T-cell (primary cell): ENCODE results near the gene GIMD1. TPM values are rescaled to one million over a fixed set of nuclear protein-coding genes. Genes with fewer than 3 reads are reported as not detected.

Experiments
- ATAC-seq, 4 experiments: fragments of 200-7000 bp in 3 of 4; fragments of 150-1000 bp in 1 of 4; cut with Tn5 transposase; replicated peaks in 1 of 4; 1 replicate in 3 of 4; 2 replicates in 1 of 4; pipeline ENCODE4 v1.10.0; 2021; ENCODE audit warnings: moderate library complexity in 3 of 4, mild to moderate bottlenecking in 2 of 4, moderate number of reproducible peaks in 1 of 4
- CTCF ChIA-PET, 2 donors: fragments of 300-600 bp; sonication (Branson Sonifier 250); formaldehyde crosslinking; loops; one replicate each; lab custom pipeline; 2022; ENCODE audit warnings: antibody characterized with exemption in 2 of 2; lab: Charles Lee
- POLR2A ChIA-PET, 2 donors: fragments of 300-600 bp; sonication (Branson Sonifier 250); formaldehyde crosslinking; loops; one replicate each; lab custom pipeline; 2022; ENCODE audit warnings: antibody characterized with exemption in 2 of 2; lab: Charles Lee
- DNase-seq, 35 experiments: peaks; one replicate each; pipeline versions ENCODE4 v3.0.0 to v3.0.0-alpha.2; 2013 to 2023
- H3K27ac ChIP-seq: one replicate; pipeline ENCODE4 v1.5.1; 2013; ENCODE audit warnings: low read length
- H3K27me3 ChIP-seq, 2 experiments: replicated peaks in 1 of 2; 1 replicate in 1 of 2; 2 replicates in 1 of 2; pipeline versions ENCODE4 v1.6.1 to v1.7.0; 2013; ENCODE audit warnings: low read length in 1 of 2, mixed read lengths in 1 of 2; ENCODE audit not compliant: control insufficient read depth in 2 of 2, insufficient read depth in 2 of 2; ENCODE audit errors: extremely low read depth in 1 of 2
- H3K36me3 ChIP-seq, 2 donors: 1 replicate in 1 of 2; 2 replicates in 1 of 2; pipeline versions ENCODE4 v1.6.1 to v1.7.0; 2013; ENCODE audit warnings: low read length in 1 of 2; ENCODE audit not compliant: control insufficient read depth in 2 of 2, insufficient read depth in 1 of 2; ENCODE audit errors: extremely low read depth in 1 of 2
- H3K4me1 ChIP-seq, 2 experiments: 1 replicate in 1 of 2; 2 replicates in 1 of 2; pipeline versions ENCODE4 v1.6.1 to v1.7.0; 2013; ENCODE audit warnings: low read length in 2 of 2, mixed read lengths in 1 of 2; ENCODE audit not compliant: insufficient read depth in 2 of 2, control insufficient read depth in 1 of 2; ENCODE audit errors: extremely low read depth in 1 of 2
- H3K4me3 ChIP-seq, 2 donors: 1 replicate in 1 of 2; 2 replicates in 1 of 2; pipeline versions ENCODE4 v1.5.1 to v1.7.0; 2013; ENCODE audit warnings: mild to moderate bottlenecking in 2 of 2, low read length in 1 of 2, moderate library complexity in 1 of 2; ENCODE audit not compliant: control insufficient read depth in 1 of 2; ENCODE audit errors: extremely low read depth in 1 of 2
- H3K9me3 ChIP-seq: 2 replicates; pipeline ENCODE4 v1.7.0; 2013
- H3K27ac Mint-ChIP-seq, 2 donors: one replicate each; pipeline ENCODE4 v1.8.0; 2020 to 2021; ENCODE audit warnings: mild to moderate bottlenecking in 2 of 2, mixed read lengths in 2 of 2
- H3K27me3 Mint-ChIP-seq, 2 donors: one replicate each; pipeline ENCODE4 v1.8.0; 2021 to 2022; ENCODE audit warnings: mixed read lengths in 2 of 2
- H3K36me3 Mint-ChIP-seq: one replicate; pipeline ENCODE4 v1.8.0; 2021; ENCODE audit warnings: mixed read lengths
- H3K4me1 Mint-ChIP-seq, 3 donors: one replicate each; pipeline ENCODE4 v1.8.0; 2020 to 2022; ENCODE audit warnings: mixed read lengths in 3 of 3, mild to moderate bottlenecking in 1 of 3
- H3K4me3 Mint-ChIP-seq, 3 donors: one replicate each; pipeline ENCODE4 v1.8.0; 2020 to 2022; ENCODE audit warnings: mild to moderate bottlenecking in 3 of 3, mixed read lengths in 3 of 3, moderate library complexity in 3 of 3
- H3K9me3 Mint-ChIP-seq, 3 donors: one replicate each; pipeline ENCODE4 v1.8.0; 2020 to 2022; ENCODE audit warnings: mixed read lengths in 3 of 3
- WGBS: methylation state at CpG from one replicate; pipeline ENCODE4 v1.1.5; 2013; ENCODE audit warnings: missing lambda C conversion rate; ENCODE audit not compliant: insufficient coverage; 5-methylcytosine and 5-hydroxymethylcytosine counted together
- total RNA-seq, 35 experiments: library from RNA in 6 of 35; stranded (reverse) in 6 of 35; fragments of 120-200 nt in 1 of 35; gene quantifications; one replicate each; pipeline versions ENCODE4 v1.2.1 to v1.2.4 and lab custom pipeline; 2013 to 2026

The GIMD1 gene
- total RNA-seq, 5 donors from 2014 or later (not counting 1 experiment from before 2014, with no cell fraction given) = not detected

GRCh38 chr4:106395582-106395981, 27.0 kb upstream of the GIMD1 start:
- POLR2A ChIA-PET = no interaction called here
- Mint-ChIP-seq H3K4me1 (no peaks in the 10 kb centered on the region), H3K36me3 (no peaks in the 10 kb centered on the region), H3K27ac (no peak overlapping the region), H3K9me3 (peaks cover 18 to 40% (median 22%) of the 10 kb centered on the region in 3 donors), H3K27me3 (peaks cover 6 to 9% of the 10 kb centered on the region in 2 donors), H3K4me3 (no peak overlapping the region)
- H3K4me3 ChIP-seq = no peak overlapping the region
- no peak overlapping the region for H3K27ac ChIP-seq
- H3K27me3 ChIP-seq = no peaks in the 10 kb centered on the region
- H3K9me3 ChIP-seq = no peaks in the 10 kb centered on the region
- no peaks in the 10 kb centered on the region for H3K4me1 ChIP-seq
- H3K36me3 ChIP-seq = no peaks in the 10 kb centered on the region
- DNase-seq = no peak
- no peak for ATAC-seq
- CTCF ChIA-PET = no interaction called here
- WGBS = 33% methylated on average over 1 of the region's 2 CpGs

GRCh38 chr4:106385853-106386393, 17.3 kb upstream of the GIMD1 start:
- Histone ChIP-seq H3K4me3 (no peak overlapping the region), H3K36me3 (no peaks in the 10 kb centered on the region), H3K27me3 (no peaks in the 10 kb centered on the region), H3K4me1 (no peaks in the 10 kb centered on the region), H3K9me3 (no peaks in the 10 kb centered on the region), H3K27ac (no peak overlapping the region)
- H3K36me3 Mint-ChIP-seq = no peaks in the 10 kb centered on the region
- 60% methylated on average over 6 of the region's 6 CpGs for whole genome bisulfite sequencing
- DNase-seq (no peak), ATAC-seq (no peak)
- H3K4me1 Mint-ChIP-seq = no peaks in the 10 kb centered on the region
- peaks cover 3 to 9% of the 10 kb centered on the region in 2 donors for H3K27me3 Mint-ChIP-seq
- POLR2A ChIA-PET = no interaction called here
- H3K27ac Mint-ChIP-seq = no peak overlapping the region
- H3K4me3 Mint-ChIP-seq = no peak overlapping the region
- CTCF ChIA-PET = no interaction called here
- no peaks in the 10 kb centered on the region for H3K9me3 Mint-ChIP-seq

GRCh38 chr4:106384878-106385277, 16.3 kb upstream of the GIMD1 start:
- no peak for DNase-seq
- H3K36me3 Mint-ChIP-seq = no peaks in the 10 kb centered on the region
- no peaks in the 10 kb centered on the region for H3K36me3 ChIP-seq
- no peak overlapping the region for H3K4me3 ChIP-seq
- ChIA-PET CTCF (no interaction called here), POLR2A (no interaction called here)
- no peaks in the 10 kb centered on the region for H3K9me3 ChIP-seq
- H3K4me1 Mint-ChIP-seq = no peaks in the 10 kb centered on the region
- peak in 1 of 4 experiments; percentile 27 for ATAC-seq
- peaks cover 3 to 9% of the 10 kb centered on the region in 2 donors for H3K27me3 Mint-ChIP-seq
- H3K27ac Mint-ChIP-seq = no peak overlapping the region
- H3K4me3 Mint-ChIP-seq = no peak overlapping the region
- no peaks in the 10 kb centered on the region for H3K9me3 Mint-ChIP-seq
- 97% methylated on average over 3 of the region's 3 CpGs for WGBS
- H3K27me3 ChIP-seq = no peaks in the 10 kb centered on the region
- no peaks in the 10 kb centered on the region for H3K4me1 ChIP-seq
- no peak overlapping the region for H3K27ac ChIP-seq

GRCh38 chr4:106380179-106380578, 11.6 kb upstream of the GIMD1 start:
- Mint-ChIP-seq H3K27me3 (peaks cover 5 to 12% of the 10 kb centered on the region in 2 donors), H3K36me3 (no peaks in the 10 kb centered on the region), H3K27ac (no peak overlapping the region), H3K4me1 (no peaks in the 10 kb centered on the region), H3K4me3 (no peak overlapping the region), H3K9me3 (no peaks in the 10 kb centered on the region)
- Histone ChIP-seq H3K4me3 (no peak overlapping the region), H3K27ac (no peak overlapping the region), H3K36me3 (no peaks in the 10 kb centered on the region), H3K4me1 (no peaks in the 10 kb centered on the region), H3K9me3 (no peaks in the 10 kb centered on the region), H3K27me3 (peaks cover 0 to 2% of the 10 kb centered on the region in 2 experiments)
- ChIA-PET CTCF (interaction anchor here in 1 of 2 donors (0.6 kb wide), 1 partner anchor 52 kb away, joined by 4 read pairs; no protein-coding TSS in a partner anchor), POLR2A (interaction anchor here in 1 of 2 donors (0.7 kb wide), 1 partner anchor 188 kb away, joined by 4 read pairs; no protein-coding TSS in a partner anchor)
- DNase-seq (no peak), ATAC-seq (no peak)

GRCh38 chr4:106373026-106373425, 4.4 kb upstream of the GIMD1 start:
- H3K4me1 Mint-ChIP-seq = peaks cover 0 to 3% (median 0%) of the 10 kb centered on the region in 3 donors
- H3K4me1 ChIP-seq = no peaks in the 10 kb centered on the region
- DNase-seq (no peak), ATAC-seq (no peak)
- H3K9me3 Mint-ChIP-seq = no peaks in the 10 kb centered on the region
- no peaks in the 10 kb centered on the region for H3K36me3 Mint-ChIP-seq
- ChIA-PET POLR2A (no interaction called here), CTCF (no interaction called here)
- H3K27ac Mint-ChIP-seq = no peak overlapping the region
- peaks cover 21 to 24% of the 10 kb centered on the region in 2 donors for H3K27me3 Mint-ChIP-seq
- no peaks in the 10 kb centered on the region for H3K9me3 ChIP-seq
- no peak overlapping the region for H3K4me3 Mint-ChIP-seq
- H3K27ac ChIP-seq = no peak overlapping the region
- WGBS = no CpG with 5 or more reads among the region's 3 CpGs
- H3K27me3 ChIP-seq = peaks cover 0 to 4% of the 10 kb centered on the region in 2 experiments
- H3K4me3 ChIP-seq = no peak overlapping the region
- no peaks in the 10 kb centered on the region for H3K36me3 ChIP-seq

GRCh38 chr4:106371161-106371560, 2.6 kb upstream of the GIMD1 start:
- POLR2A ChIA-PET = no interaction called here
- no peaks in the 10 kb centered on the region for H3K36me3 ChIP-seq
- H3K4me3 ChIP-seq = no peak overlapping the region
- no peaks in the 10 kb centered on the region for H3K4me1 ChIP-seq
- Mint-ChIP-seq H3K4me3 (no peak overlapping the region), H3K9me3 (no peaks in the 10 kb centered on the region), H3K36me3 (no peaks in the 10 kb centered on the region), H3K4me1 (peaks cover 0 to 3% (median 0%) of the 10 kb centered on the region in 3 donors), H3K27me3 (peaks cover 20 to 30% of the 10 kb centered on the region in 2 donors), H3K27ac (no peak overlapping the region)
- H3K27me3 ChIP-seq = peaks cover 0 to 6% of the 10 kb centered on the region in 2 experiments
- DNase-seq (no peak), ATAC-seq (no peak)
- no peak overlapping the region for H3K27ac ChIP-seq
- CTCF ChIA-PET = no interaction called here
- no peaks in the 10 kb centered on the region for H3K9me3 ChIP-seq
